ENCODE data around the gene SUSD1. TPM values are rescaled to one million over a fixed set of nuclear protein-coding genes. Genes with fewer than 3 reads are reported as not detected.

Gene SUSD1
- total RNA-seq, 1 donor from 2014 or later, result 15.7 TPM

GRCh38 chr9:112184946-112185345, 9.8 kb upstream of the SUSD1 start:
- ATAC-seq (ENCODE audit: low read depth) (no peak), DNase-seq (no peak)
- no peak overlapping the region for H3K4me3 Mint-ChIP-seq
- ChIA-PET CTCF (no interaction called here), POLR2A (no interaction called here)
- H3K27ac Mint-ChIP-seq, result no peak overlapping the region
- no peaks in the 10 kb centered on the region for H3K27me3 Mint-ChIP-seq
- H3K36me3 Mint-ChIP-seq (ENCODE audit: low read depth), result no peaks in the 10 kb centered on the region
- H3K9me3 Mint-ChIP-seq, result peaks cover 4% of the 10 kb centered on the region
- peaks cover 14% of the 10 kb centered on the region for H3K4me1 Mint-ChIP-seq
- TF ChIP-seq, protein P1, sequence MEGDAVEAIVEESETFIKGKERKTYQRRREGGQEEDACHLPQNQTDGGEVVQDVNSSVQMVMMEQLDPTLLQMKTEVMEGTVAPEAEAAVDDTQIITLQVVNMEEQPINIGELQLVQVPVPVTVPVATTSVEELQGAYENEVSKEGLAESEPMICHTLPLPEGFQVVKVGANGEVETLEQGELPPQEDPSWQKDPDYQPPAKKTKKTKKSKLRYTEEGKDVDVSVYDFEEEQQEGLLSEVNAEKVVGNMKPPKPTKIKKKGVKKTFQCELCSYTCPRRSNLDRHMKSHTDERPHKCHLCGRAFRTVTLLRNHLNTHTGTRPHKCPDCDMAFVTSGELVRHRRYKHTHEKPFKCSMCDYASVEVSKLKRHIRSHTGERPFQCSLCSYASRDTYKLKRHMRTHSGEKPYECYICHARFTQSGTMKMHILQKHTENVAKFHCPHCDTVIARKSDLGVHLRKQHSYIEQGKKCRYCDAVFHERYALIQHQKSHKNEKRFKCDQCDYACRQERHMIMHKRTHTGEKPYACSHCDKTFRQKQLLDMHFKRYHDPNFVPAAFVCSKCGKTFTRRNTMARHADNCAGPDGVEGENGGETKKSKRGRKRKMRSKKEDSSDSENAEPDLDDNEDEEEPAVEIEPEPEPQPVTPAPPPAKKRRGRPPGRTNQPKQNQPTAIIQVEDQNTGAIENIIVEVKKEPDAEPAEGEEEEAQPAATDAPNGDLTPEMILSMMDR (IDR thresholded peaks at IDR 0.05), result no peak
- intact Hi-C loops (cut with micrococcal nuclease), result no loop called here

GRCh38 chr9:112184221-112184620, 9.1 kb upstream of the SUSD1 start:
- no peak for ATAC-seq (ENCODE audit: low read depth)
- Mint-ChIP-seq H3K4me3 (no peak overlapping the region), H3K27ac (no peak overlapping the region), H3K4me1 (peaks cover 17% of the 10 kb centered on the region), H3K9me3 (peaks cover 4% of the 10 kb centered on the region), H3K27me3 (no peaks in the 10 kb centered on the region), H3K36me3 (ENCODE audit: low read depth) (no peaks in the 10 kb centered on the region)
- CTCF ChIA-PET, result no interaction called here
- no peak for DNase-seq
- intact Hi-C loops (cut with micrococcal nuclease), result no loop called here
- TF ChIP-seq, protein P1 (IDR thresholded peaks at IDR 0.05), result no peak
- POLR2A ChIA-PET, result no interaction called here

DNA sequence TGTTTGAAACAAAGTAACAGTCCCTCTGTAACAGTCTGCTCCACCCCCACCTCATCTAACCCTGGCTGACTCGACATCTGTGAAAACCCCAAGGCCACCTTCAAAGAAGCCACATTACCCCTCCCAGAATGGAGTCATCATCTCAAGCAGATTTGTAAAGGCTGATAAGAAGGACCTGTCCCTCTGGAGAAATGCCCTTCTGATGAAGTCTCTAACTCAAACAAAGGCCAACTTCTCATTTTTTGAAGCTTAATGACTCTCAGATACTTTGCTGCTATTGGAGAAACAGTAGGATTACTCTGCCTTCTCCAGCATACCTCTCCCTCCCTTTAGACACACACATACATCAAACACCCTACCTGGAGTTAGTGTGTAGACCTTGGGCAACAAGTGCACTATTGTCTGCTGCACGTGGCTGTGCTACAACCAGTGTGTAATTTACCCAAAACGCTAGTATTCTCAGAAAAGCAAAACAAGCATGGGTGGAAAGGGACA, 5.3 kb upstream of the SUSD1 start:
- intact Hi-C loops (cut with micrococcal nuclease), result no loop called here
- Mint-ChIP-seq H3K36me3 (ENCODE audit: low read depth) (no peaks in the 10 kb centered on the region), H3K27me3 (no peaks in the 10 kb centered on the region), H3K4me1 (peaks cover 23% of the 10 kb centered on the region), H3K9me3 (peaks cover 4% of the 10 kb centered on the region), H3K4me3 (no peak overlapping the region), H3K27ac (no peak overlapping the region)
- POLR2A ChIA-PET, result interaction anchor here (0.6 kb wide), 1 partner anchor 75 kb away, joined by 3 read pairs; no protein-coding TSS in a partner anchor
- CTCF ChIA-PET, result no interaction called here
- peak; percentile 45 for ATAC-seq (ENCODE audit: low read depth)
- TF ChIP-seq, protein P1 (IDR thresholded peaks at IDR 0.05), result no peak
- no peak for DNase-seq

DNA sequence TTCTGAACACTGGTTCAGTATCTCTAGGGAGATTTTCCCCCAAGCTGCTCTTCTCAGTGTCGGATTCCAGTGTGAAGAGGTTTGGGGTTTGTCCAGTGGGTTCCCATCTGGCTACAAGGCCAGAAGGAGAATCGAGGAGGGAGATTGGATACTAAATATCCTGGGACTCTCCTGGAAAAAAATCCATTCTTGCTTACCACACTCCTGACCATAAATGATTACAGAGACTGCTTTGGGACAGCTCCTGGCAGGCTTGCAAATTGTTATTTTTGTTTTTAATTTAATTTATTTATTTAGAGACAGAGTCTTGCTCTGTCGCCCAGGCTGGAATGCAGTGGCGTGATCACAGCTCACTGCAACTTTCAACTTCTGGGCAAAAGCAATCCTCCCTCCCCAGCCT, 4.7 kb upstream of the SUSD1 start:
- no peak overlapping the region for H3K4me3 Mint-ChIP-seq
- CTCF ChIA-PET, result no interaction called here
- DNase-seq (no peak), ATAC-seq (ENCODE audit: low read depth) (no peak)
- peaks cover 4% of the 10 kb centered on the region for H3K9me3 Mint-ChIP-seq
- H3K27ac Mint-ChIP-seq, result no peak overlapping the region
- H3K36me3 Mint-ChIP-seq (ENCODE audit: low read depth), result no peaks in the 10 kb centered on the region
- peaks cover 25% of the 10 kb centered on the region for H3K4me1 Mint-ChIP-seq
- POLR2A ChIA-PET, result interaction anchor here (0.6 kb wide), 1 partner anchor 74 kb away, joined by 3 read pairs; no protein-coding TSS in a partner anchor
- intact Hi-C loops (cut with micrococcal nuclease), result loop anchor here (5.0 kb wide), 2 partner anchors 38 to 73 kb away; no protein-coding TSS in a partner anchor
- TF ChIP-seq, protein P1 (IDR thresholded peaks at IDR 0.05), result no peak
- no peaks in the 10 kb centered on the region for H3K27me3 Mint-ChIP-seq

- intact Hi-C loops (cut with micrococcal nuclease), result loop anchor here (5.0 kb wide), 2 partner anchors 34 to 69 kb away; no protein-coding TSS in a partner anchor
- Mint-ChIP-seq H3K4me1 (peaks cover 45% of the 10 kb centered on the region), H3K36me3 (ENCODE audit: low read depth) (no peaks in the 10 kb centered on the region), H3K9me3 (no peaks in the 10 kb centered on the region), H3K27ac (no peak overlapping the region), H3K4me3 (no peak overlapping the region), H3K27me3 (no peaks in the 10 kb centered on the region)
- TF ChIP-seq, protein P1 (IDR thresholded peaks at IDR 0.05), result no peak
- no peak for ATAC-seq (ENCODE audit: low read depth)
- ChIA-PET CTCF (interaction anchor here (0.7 to 1.2 kb wide), 2 partner anchors 101 to 643 kb away, joined by 3 read pairs; no protein-coding TSS in a partner anchor), POLR2A (interaction anchor here (0.5 to 1.0 kb wide), 3 partner anchors 102 to 157 kb away, joined by 4 to 5 read pairs (median 4); partner anchors contain the start of gene PTBP3)
- DNase-seq, result no peak
These were observed 1.4 kb upstream of the SUSD1 start for GRCh38 chr9:112176524-112176923.

Data from activated B cell treated with CpG ODN at 0.5 μM for 24 hours (primary cell).